Measurements from ENCODE around the gene ZP1.

Gene ZP1

DNA sequence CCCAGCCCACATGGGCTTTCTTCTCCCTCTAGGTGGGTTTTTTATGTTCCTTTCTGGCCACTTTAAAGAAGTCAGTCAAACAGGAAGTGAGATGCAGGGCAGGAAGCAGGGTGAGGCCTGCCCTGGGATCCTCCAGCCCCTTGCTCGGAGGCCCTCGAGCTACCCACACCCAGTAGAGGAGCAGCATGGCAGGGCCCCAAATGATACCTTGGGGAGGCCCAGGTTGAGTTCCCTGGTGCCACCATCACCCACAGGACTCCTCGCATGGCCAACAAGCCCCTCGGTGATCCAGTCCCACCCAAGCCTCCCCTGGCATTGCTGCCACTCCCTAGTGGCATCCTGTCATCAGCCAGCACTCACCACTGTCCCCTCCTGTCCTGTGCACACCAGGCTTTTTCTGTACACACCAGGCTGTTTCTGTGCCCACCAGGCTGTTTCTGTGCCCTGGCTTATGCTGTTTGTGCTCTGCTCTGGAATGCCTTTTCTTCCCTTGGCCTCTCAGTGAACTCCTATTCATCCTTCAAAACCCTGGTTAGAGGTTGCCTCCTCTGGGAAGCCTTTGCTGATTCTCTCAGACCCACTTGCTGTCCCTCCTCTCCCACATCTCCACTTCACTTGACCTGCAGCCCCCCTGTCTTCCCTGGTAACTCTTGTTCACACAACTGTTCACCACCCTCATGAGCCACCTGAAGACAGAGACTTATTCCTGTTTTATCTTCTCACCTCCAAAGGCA, 8.4 kb upstream of the ZP1 start:
- no peak for DNase-seq

DNA sequence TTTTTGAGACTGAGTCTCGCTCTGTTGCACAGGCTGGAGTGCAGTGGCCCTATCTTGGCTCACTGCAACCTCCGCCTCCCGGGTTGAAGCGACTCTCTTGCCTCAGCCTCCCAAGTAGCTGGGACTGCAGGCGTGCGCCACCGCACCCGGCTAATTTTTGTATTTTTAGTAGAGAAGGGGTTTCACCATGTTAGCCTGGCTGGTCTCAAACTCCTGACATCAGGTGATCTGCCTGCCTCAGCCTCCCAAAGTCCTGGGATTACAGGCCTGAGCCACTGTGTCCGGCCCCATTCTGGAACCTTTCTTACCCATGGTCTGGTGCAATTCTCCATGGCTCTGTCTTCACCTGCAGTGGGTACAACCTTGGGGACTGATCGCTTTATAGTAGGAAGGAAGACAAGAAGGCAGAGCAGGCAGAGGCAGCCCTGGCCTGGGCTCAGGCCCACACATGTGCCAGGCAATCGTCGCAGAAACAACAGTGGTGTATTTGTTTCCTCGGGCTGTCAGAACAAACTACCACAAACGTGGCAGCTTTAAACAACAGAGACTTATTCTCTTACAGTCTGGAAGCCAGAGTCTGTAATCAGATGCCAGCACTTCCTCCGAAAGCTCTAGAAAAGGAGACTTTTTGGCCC, 7.6 kb upstream of the ZP1 start:
- peak in 26 of 58 donors; percentile 17 to 84 (median 44) for DNase-seq

GRCh38 chr11:60860943-60861342, 6.4 kb upstream of the ZP1 start:
- DNase-seq = peak in 15 of 58 donors; percentile 10 to 43 (median 21)

GRCh38 chr11:60862171-60862570, 5.2 kb upstream of the ZP1 start:
- DNase-seq = no peak

- no peak for DNase-seq
These were observed 3.5 kb upstream of the ZP1 start for GRCh38 chr11:60863550-60864521.

- no peak for DNase-seq
These were observed 2.4 kb upstream of the ZP1 start for GRCh38 chr11:60864856-60865513.

- no peak for DNase-seq
These were observed 734 bp downstream of the ZP1 start for GRCh38 chr11:60867871-60868681.

GRCh38 chr11:60868682-60869450, 1.5 kb downstream of the ZP1 start:
- DNase-seq = no peak

GRCh38 chr11:60869451-60869825, 2.1 kb downstream of the ZP1 start:
- no peak for DNase-seq

DNA sequence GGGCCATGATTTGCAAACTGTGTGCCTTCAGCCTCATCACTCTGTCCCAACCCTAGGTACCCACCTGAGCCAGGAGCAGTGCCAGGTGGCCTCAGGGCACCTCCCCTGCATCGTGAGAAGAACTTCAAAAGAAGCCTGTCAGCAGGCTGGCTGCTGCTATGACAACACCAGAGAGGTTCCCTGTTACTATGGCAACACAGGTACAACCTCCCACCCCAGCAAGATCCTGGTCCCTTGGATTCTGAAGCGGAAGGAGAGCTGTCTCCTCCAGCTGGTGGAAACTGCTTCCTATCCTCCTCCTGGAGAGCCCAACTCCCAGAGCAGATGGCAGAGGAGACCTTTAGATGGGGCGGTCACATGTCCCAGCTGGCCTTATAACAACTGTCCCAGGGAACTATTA, 2.9 kb downstream of the ZP1 start:
- peak in 1 of 58 donors; percentile 45 for DNase-seq

- DNase-seq = no peak
These were observed 3.5 kb downstream of the ZP1 start for GRCh38 chr11:60870733-60871377.

DNA sequence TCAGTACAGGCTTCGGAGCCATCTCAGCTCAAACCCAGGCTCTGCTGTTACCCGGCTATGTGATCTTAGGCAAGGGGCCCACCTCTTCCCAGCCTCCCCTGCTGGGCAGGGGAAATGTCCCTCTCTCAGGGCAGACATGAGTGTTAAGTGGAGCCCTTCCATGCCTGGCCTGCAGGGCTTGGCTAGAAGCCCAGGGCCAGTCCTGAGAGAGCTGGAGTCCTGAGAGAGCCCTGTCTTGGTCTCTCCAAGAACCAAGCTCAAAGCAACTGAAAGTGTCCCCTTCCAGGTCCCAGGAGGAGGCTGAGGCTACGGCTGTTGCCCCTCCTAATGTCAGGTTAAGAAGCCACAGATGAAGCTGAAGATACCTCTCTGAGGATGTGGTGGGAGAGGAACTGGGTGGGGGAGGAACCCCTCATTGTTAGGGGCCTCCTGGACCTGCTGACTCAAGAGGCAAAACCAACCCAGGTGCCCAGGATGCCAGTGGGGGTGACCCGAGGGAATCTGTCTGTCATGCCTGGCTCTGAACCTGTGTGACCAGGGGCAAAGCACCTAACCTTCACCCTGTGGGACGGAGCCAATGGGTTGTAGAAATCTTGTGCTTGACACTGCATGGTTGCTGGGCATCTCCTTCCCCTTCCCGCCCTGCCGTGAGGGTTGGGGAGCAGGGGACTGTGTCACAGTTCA, 4.2 kb downstream of the ZP1 start:
- DNase-seq = no peak

- no peak for DNase-seq
These were observed 5.0 kb downstream of the ZP1 start for GRCh38 chr11:60872124-60872960.

DNA sequence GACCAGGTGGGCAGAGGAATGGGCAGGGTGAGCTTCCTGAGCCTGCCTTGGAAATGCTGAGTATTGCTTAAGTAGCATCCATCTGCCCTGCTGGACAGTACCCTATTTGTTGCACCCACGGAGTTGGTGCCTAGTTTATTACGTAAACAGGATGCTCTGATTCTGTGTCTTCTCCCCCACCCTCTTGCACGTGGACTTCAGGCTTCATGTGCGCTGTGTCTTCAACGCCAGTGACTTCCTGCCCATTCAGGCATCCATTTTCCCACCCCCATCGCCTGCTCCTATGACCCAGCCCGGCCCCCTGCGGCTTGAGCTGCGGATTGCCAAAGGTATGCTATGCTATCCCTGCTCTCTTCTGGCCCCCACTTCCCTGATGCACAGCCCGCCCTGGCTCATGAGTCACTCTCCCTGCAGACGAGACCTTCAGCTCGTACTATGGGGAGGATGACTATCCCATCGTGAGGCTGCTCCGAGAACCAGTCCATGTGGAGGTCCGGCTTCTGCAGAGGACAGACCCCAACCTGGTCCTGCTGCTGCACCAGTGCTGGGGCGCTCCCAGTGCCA, 5.7 kb downstream of the ZP1 start:
- DNase-seq = no peak

DNA sequence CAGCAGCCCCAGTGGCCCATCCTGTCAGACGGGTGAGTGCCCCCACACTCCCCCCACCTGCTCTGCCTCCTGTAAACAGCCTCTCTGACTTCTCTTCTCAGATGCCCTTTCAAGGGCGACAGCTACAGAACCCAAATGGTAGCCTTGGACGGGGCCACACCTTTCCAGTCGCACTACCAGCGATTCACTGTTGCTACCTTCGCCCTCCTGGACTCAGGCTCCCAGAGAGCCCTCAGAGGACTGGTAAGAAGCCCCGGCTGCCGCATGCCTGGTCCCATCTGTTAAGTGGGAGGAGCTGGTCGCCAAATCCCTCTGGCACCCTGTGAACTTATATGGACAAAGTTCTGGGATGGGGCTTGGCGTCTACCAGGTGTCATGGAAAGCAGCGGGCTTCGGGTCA, 6.2 kb downstream of the ZP1 start:
- DNase-seq = no peak

DNA sequence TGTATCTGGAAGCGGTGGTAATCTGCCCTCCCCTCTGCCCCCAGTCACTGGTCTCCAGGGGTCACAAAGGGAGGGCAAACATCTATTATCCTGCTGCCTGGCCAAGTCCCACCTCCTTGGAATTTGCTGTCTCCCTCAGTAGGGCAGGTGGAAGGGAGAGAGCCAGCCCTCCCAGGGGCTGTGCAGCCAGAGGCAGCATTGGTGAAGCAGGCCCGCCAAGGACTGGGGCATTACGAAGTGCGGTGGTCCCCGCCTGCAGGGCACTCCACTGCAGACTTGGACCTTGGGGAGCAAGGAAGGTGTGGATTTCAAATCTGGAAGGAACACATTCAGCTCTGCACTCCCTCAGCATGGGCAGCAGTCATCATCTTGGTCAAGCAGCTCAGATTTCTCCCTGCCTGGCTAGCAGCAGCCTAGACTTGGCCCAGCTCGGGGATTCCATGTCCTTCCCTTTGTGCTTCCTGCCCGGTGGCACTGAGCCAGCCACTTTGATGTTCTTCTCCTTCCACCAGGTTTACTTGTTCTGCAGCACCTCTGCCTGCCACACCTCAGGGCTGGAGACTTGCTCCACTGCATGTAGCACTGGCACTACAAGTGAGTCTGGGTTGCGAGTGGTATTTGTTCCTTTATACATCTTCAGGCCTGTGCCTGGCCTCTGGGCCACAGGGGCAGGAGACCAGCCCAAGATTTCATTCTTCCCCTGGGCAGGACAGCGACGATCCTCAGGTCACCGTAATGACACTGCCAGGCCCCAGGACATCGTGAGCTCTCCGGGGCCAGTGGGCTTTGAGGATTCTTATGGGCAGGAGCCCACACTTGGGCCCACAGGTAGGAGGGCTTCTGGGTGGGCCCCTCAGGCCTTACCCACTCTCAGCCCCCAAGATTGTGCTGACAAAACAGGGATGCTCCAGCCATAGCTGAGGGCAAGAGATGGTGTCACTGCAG, 7.4 kb downstream of the ZP1 start:
- no peak for DNase-seq
